GM23338 (cell line): ENCODE measurements around the gene MCAM. TPM values are rescaled to one million over a fixed set of nuclear protein-coding genes. Genes with fewer than 3 reads are reported as not detected.

Experiments
- ATAC-seq: fragments of 200-7000 bp; cut with Tn5 transposase; 3 replicates; pipeline ENCODE4 v1.9.1; 2020
- DNase-seq: peaks from one replicate; pipeline ENCODE4 v3.0.0-alpha.2; 2015; ENCODE audit warnings: low spot score
- H2AFZ ChIP-seq: fragments of 200-600 bp; sonication (generic); 2 replicates; pipeline ENCODE4 v1.8.0; 2016; ENCODE audit warnings: antibody characterized with exemption, mild to moderate bottlenecking, moderate library complexity
- H3F3A ChIP-seq: fragments of 200-600 bp; sonication (generic); replicated peaks from 2 replicates; pipeline ENCODE4 v1.8.0; 2017; ENCODE audit warnings: antibody characterized with exemption, mixed run types, low read depth
- H3K27ac ChIP-seq: fragments of 200-600 bp; sonication (generic); 2 replicates; pipeline ENCODE4 v1.6.1; 2016; ENCODE audit warnings: low read depth
- H3K27me3 ChIP-seq: fragments of 200-600 bp; sonication (generic); 2 replicates; pipeline ENCODE4 v1.8.0; 2016; ENCODE audit warnings: mild to moderate bottlenecking, mixed run types, moderate library complexity; ENCODE audit not compliant: insufficient read depth
- H3K36me3 ChIP-seq: fragments of 200-600 bp; sonication (generic); 2 replicates; pipeline ENCODE4 v1.8.0; 2016; ENCODE audit warnings: mild to moderate bottlenecking; ENCODE audit not compliant: insufficient read depth
- H3K4me1 ChIP-seq: fragments of 200-600 bp; sonication (generic); 2 replicates; pipeline ENCODE4 v1.8.0; 2016; ENCODE audit warnings: mild to moderate bottlenecking, moderate library complexity; ENCODE audit not compliant: insufficient read depth
- H3K4me2 ChIP-seq: fragments of 200-600 bp; sonication (generic); 2 replicates; pipeline ENCODE4 v1.7.1; 2017; ENCODE audit warnings: mixed run types
- H3K4me3 ChIP-seq: fragments of 200-600 bp; sonication (generic); 2 replicates; pipeline ENCODE4 v1.6.1; 2016; ENCODE audit warnings: mixed run types
- H3K79me2 ChIP-seq: fragments of 200-600 bp; sonication (generic); replicated peaks from 2 replicates; pipeline ENCODE4 v1.8.0; 2017; ENCODE audit warnings: mild to moderate bottlenecking; ENCODE audit not compliant: insufficient read depth
- H3K9me2 ChIP-seq: fragments of 200-600 bp; sonication (generic); 2 replicates; pipeline ENCODE4 v1.8.0; 2017; ENCODE audit not compliant: insufficient read depth
- H4K20me1 ChIP-seq: fragments of 200-600 bp; sonication (generic); replicated peaks from 2 replicates; pipeline ENCODE4 v1.8.0; 2017; ENCODE audit warnings: mild to moderate bottlenecking; ENCODE audit not compliant: insufficient read depth
- H3K27ac Mint-ChIP-seq: 2 replicates; pipeline ENCODE4 v1.8.0; 2020; ENCODE audit warnings: inconsistent platforms, mild to moderate bottlenecking, moderate library complexity, mixed read lengths
- H3K27me3 Mint-ChIP-seq: 3 replicates; pipeline ENCODE4 v1.8.0; 2022; ENCODE audit warnings: low read depth, mild to moderate bottlenecking, moderate library complexity, mixed read lengths, inconsistent platforms; ENCODE audit not compliant: insufficient read depth, poor library complexity
- H3K36me3 Mint-ChIP-seq: 3 replicates; pipeline ENCODE4 v1.8.0; 2021; ENCODE audit warnings: low read depth, mild to moderate bottlenecking, inconsistent platforms, moderate library complexity, mixed read lengths
- H3K4me1 Mint-ChIP-seq: 3 replicates; pipeline ENCODE4 v1.8.0; 2020; ENCODE audit warnings: mild to moderate bottlenecking, inconsistent platforms, mixed read lengths
- H3K4me3 Mint-ChIP-seq: 3 replicates; pipeline ENCODE4 v1.8.0; 2021; ENCODE audit warnings: moderate library complexity, mild to moderate bottlenecking, inconsistent platforms, mixed read lengths
- H3K9me3 Mint-ChIP-seq: 3 replicates; pipeline ENCODE4 v1.8.0; 2020; ENCODE audit warnings: moderate library complexity, mild to moderate bottlenecking, inconsistent platforms, mixed read lengths
- CTCF ChIP-seq, 2 experiments: fragments of 200-600 bp in 1 of 2; sonication (generic) in 1 of 2; conservative IDR thresholded peaks; 2 replicates each; pipeline versions ENCODE4 v1.5.1 to v1.6.1; 2016 to 2017; ENCODE audit warnings: antibody characterized with exemption in 2 of 2, low read depth in 2 of 2, mild to moderate bottlenecking in 2 of 2, moderate library complexity in 1 of 2
- EZH2phosphoT487 ChIP-seq: fragments of 200-600 bp; sonication (generic); IDR thresholded peaks from one replicate; pipeline ENCODE4 v1.8.1; 2018; ENCODE audit warnings: antibody characterized with exemption; ENCODE audit not compliant: unreplicated experiment
- REST ChIP-seq: IDR thresholded peaks from one replicate; pipeline ENCODE4 v1.6.1; 2018; ENCODE audit warnings: antibody characterized with exemption; ENCODE audit not compliant: unreplicated experiment
- polyA plus RNA-seq: library from polyadenylated mRNA; unstranded; fragments of >200 nt; fragmentation: Nextera tagmentation; extraction: Ambion mirVana; gene quantifications from 2 replicates; pipeline ENCODE4 v1.2.1, GENCODE V29; 2016
- total RNA-seq: library from RNA; depleted of rRNA; stranded (reverse); fragments of >200 nt; shearing (Covaris generic); gene quantifications from 2 replicates; pipeline ENCODE4 v1.2.3, GENCODE V29; 2014
- TF ChIP-seq, protein P1 (sequence below): fragments of 250-450 bp; sonication (Bioruptor Pico); IDR thresholded peaks from 2 replicates; pipeline ENCODE4 v1.5.0; 2020; ENCODE audit warnings: mild to moderate bottlenecking, moderate library complexity

The MCAM gene
- total and polyA plus RNA-seq, 2 experiments from 2014 or later = 8.9 to 79.5 TPM

DNA sequence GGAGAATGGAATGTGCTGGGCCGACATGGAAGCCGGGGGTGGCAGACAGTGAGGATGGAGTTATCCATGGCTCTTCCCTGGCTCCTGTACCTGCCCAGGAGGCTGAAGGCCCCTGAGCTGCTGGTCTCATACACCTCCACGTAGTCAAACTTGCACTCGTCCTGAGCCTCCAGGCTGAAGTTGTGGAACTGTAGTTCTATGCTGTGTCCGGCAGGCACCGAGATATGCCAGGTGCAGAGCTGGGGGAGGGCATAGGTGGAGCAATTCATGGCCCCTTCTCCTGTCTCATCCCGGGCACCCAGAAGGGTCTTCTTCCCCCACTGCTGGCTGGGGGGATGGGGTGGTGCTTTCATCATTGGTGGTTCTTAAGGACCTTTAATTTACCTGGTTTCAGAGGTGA lies 26.8 kb upstream of the MCAM start:
- Histone ChIP-seq H3K27me3 (peaks cover 45% of the 10 kb centered on the region), H4K20me1 (no peaks in the 10 kb centered on the region), H3K79me2 (no peaks in the 10 kb centered on the region), H2AFZ (no peak overlapping the region), H3K27ac (no peak overlapping the region), H3K4me2 (no peak overlapping the region), H3K4me1 (peaks cover 17% of the 10 kb centered on the region), H3F3A (peaks cover 7% of the 10 kb centered on the region; the same call in 1 of the 2 replicates), H3K9me2 (no peaks in the 10 kb centered on the region), H3K4me3 (no peak overlapping the region), H3K36me3 (no peaks in the 10 kb centered on the region)
- ATAC-seq = no peak
- H3K27ac Mint-ChIP-seq = no peak overlapping the region
- peaks cover 19% of the 10 kb centered on the region for H3K4me1 Mint-ChIP-seq
- H3K4me3 Mint-ChIP-seq = no peak overlapping the region; the same call in 2 of the 3 replicates
- H3K27me3 Mint-ChIP-seq = peaks cover 38% of the 10 kb centered on the region
- no peaks in the 10 kb centered on the region for H3K9me3 Mint-ChIP-seq
- TF ChIP-seq EZH2phosphoT487 = no peak
- DNase-seq = no peak
- H3K36me3 Mint-ChIP-seq = no peaks in the 10 kb centered on the region

DNA sequence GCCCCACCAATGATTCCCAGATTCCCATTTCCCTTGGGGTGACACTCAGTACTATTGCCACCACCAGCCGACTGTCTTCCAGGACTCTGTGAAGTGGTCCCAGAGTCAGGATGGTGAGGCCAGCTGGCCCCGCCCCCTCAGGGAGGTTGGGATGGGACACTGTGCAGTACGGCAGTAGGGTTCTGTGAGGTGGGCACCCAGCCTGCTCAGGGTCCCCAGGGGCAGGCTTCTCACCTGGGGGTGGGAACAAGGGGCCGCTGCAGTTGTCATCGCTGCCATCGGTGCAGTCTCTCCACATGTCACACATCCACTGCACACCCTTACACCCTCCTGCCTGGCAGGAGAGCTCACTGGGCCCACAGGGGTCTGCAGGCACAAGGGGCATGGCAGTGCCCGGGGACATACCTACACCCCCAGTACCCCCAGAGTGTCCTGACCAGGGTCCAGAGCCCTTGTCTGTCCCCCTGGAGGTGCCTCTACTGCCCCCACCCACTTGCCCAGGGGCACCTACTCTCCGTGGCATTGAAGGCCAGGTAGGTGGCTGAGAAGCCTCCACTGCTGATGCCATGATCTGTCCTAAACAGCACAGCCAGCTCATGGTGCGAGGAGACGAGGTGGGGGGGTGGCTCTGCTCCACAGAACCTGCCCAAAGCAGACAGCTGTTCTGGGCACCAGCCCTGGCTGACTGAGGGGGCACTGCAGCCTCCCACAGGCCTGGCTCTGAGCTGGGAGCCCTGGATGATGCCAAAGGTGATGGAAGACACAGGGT lies 25.6 kb upstream of the MCAM start:
- Mint-ChIP-seq H3K4me3 (no peak overlapping the region; the same call in 2 of the 3 replicates), H3K9me3 (no peaks in the 10 kb centered on the region), H3K27ac (no peak overlapping the region), H3K4me1 (peaks cover 30% of the 10 kb centered on the region), H3K36me3 (no peaks in the 10 kb centered on the region), H3K27me3 (peaks cover 46% of the 10 kb centered on the region)
- peaks cover 48% of the 10 kb centered on the region for H3K27me3 ChIP-seq
- H3K4me3 ChIP-seq = no peak overlapping the region
- H2AFZ ChIP-seq = no peak overlapping the region
- ATAC-seq = no peak
- DNase-seq = no peak
- H4K20me1 ChIP-seq = no peaks in the 10 kb centered on the region
- H3K9me2 ChIP-seq = no peaks in the 10 kb centered on the region
- TF ChIP-seq REST (no peak), CTCF (conservative IDR thresholded peaks at IDR 0.05; ENCODE audit: low read depth in 2 of 2) (no peak)
- TF ChIP-seq, protein P1, sequence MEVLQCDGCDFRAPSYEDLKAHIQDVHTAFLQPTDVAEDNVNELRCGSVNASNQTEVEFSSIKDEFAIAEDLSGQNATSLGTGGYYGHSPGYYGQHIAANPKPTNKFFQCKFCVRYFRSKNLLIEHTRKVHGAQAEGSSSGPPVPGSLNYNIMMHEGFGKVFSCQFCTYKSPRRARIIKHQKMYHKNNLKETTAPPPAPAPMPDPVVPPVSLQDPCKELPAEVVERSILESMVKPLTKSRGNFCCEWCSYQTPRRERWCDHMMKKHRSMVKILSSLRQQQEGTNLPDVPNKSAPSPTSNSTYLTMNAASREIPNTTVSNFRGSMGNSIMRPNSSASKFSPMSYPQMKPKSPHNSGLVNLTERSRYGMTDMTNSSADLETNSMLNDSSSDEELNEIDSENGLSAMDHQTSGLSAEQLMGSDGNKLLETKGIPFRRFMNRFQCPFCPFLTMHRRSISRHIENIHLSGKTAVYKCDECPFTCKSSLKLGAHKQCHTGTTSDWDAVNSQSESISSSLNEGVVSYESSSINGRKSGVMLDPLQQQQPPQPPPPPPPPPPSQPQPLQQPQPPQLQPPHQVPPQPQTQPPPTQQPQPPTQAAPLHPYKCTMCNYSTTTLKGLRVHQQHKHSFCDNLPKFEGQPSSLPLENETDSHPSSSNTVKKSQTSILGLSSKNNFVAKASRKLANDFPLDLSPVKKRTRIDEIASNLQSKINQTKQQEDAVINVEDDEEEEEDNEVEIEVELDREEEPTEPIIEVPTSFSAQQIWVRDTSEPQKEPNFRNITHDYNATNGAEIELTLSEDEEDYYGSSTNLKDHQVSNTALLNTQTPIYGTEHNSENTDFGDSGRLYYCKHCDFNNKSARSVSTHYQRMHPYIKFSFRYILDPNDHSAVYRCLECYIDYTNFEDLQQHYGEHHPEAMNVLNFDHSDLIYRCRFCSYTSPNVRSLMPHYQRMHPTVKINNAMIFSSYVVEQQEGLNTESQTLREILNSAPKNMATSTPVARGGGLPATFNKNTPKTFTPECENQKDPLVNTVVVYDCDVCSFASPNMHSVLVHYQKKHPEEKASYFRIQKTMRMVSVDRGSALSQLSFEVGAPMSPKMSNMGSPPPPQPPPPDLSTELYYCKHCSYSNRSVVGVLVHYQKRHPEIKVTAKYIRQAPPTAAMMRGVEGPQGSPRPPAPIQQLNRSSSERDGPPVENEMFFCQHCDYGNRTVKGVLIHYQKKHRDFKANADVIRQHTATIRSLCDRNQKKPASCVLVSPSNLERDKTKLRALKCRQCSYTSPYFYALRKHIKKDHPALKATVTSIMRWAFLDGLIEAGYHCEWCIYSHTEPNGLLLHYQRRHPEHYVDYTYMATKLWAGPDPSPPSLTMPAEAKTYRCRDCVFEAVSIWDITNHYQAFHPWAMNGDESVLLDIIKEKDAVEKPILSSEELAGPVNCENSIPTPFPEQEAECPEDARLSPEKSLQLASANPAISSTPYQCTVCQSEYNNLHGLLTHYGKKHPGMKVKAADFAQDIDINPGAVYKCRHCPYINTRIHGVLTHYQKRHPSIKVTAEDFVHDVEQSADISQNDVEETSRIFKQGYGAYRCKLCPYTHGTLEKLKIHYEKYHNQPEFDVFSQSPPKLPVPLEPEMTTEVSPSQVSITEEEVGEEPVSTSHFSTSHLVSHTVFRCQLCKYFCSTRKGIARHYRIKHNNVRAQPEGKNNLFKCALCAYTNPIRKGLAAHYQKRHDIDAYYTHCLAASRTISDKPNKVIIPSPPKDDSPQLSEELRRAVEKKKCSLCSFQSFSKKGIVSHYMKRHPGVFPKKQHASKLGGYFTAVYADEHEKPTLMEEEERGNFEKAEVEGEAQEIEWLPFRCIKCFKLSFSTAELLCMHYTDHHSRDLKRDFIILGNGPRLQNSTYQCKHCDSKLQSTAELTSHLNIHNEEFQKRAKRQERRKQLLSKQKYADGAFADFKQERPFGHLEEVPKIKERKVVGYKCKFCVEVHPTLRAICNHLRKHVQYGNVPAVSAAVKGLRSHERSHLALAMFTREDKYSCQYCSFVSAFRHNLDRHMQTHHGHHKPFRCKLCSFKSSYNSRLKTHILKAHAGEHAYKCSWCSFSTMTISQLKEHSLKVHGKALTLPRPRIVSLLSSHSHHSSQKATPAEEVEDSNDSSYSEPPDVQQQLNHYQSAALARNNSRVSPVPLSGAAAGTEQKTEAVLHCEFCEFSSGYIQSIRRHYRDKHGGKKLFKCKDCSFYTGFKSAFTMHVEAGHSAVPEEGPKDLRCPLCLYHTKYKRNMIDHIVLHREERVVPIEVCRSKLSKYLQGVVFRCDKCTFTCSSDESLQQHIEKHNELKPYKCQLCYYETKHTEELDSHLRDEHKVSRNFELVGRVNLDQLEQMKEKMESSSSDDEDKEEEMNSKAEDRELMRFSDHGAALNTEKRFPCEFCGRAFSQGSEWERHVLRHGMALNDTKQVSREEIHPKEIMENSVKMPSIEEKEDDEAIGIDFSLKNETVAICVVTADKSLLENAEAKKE (CRISPR knock-in tag) = no peak
- H3K27ac ChIP-seq = no peak overlapping the region
- H3K79me2 ChIP-seq = no peaks in the 10 kb centered on the region
- no peaks in the 10 kb centered on the region for H3K36me3 ChIP-seq
- H3K4me1 ChIP-seq = peaks cover 26% of the 10 kb centered on the region
- H3F3A ChIP-seq = peaks cover 7% of the 10 kb centered on the region; the same call in 1 of the 2 replicates
- no peak overlapping the region for H3K4me2 ChIP-seq
